Measurements from ENCODE around the gene CA7. TPM values are rescaled to one million over a fixed set of nuclear protein-coding genes. Genes with fewer than 3 reads are reported as not detected.

The CA7 gene
- total and polyA plus RNA-seq, 4 donors: not detected

GRCh38 chr16:66859397-66860068 is 15.3 kb downstream of the CA7 start:
- WGBS: 91% methylated on average over 3 of the region's 3 CpGs
- H3K9me3 ChIP-seq (ENCODE audit: control insufficient read depth in 4 of 4, low read length in 3 of 4): no peaks in the 10 kb centered on the region
- H3K4me1 ChIP-seq (ENCODE audit: control insufficient read depth in 4 of 4, insufficient read depth in 4 of 4, low read length in 3 of 4): no peaks in the 10 kb centered on the region
- TF ChIP-seq RXRA (IDR thresholded peaks at IDR 0.05) (no peak), RAD21 (IDR thresholded peaks at IDR 0.05) (no peak), FOXA2 (IDR thresholded peaks at IDR 0.05) (no peak), ZBTB33 (IDR thresholded peaks at IDR 0.05) (no peak), ATF3 (IDR thresholded peaks at IDR 0.05) (no peak), TAF1 (conservative IDR thresholded peaks at IDR 0.05) (no peak), CTCF (IDR thresholded peaks at IDR 0.05; ENCODE audit: low read depth, low read length, missing input control) (no peak), NR2F2 (IDR thresholded peaks at IDR 0.05) (no peak), GABPA (IDR thresholded peaks at IDR 0.05 in 1 of 2, conservative IDR thresholded peaks at IDR 0.05 in 1 of 2) (no peak), SP1 (IDR thresholded peaks at IDR 0.05) (no peak), HNF4G (IDR thresholded peaks at IDR 0.05) (no peak), REST (IDR thresholded peaks at IDR 0.05) (no peak), MAX (IDR thresholded peaks at IDR 0.05) (no peak), HNF4A (conservative IDR thresholded peaks at IDR 0.05) (no peak), FOXA1 (IDR thresholded peaks at IDR 0.05) (no peak), YY1 (IDR thresholded peaks at IDR 0.05) (no peak), JUND (IDR thresholded peaks at IDR 0.05) (no peak), EGR1 (IDR thresholded peaks at IDR 0.05; ENCODE audit: low read depth in 2 of 2) (no peak)
- no peaks in the 10 kb centered on the region for H3K36me3 ChIP-seq (ENCODE audit: control insufficient read depth in 4 of 4, insufficient read depth in 3 of 4, low read depth in 1 of 4, low read length in 3 of 4)
- no peak overlapping the region for H3K4me3 ChIP-seq (ENCODE audit: low read depth in 1 of 3, low read length in 3 of 3)
- H3K9ac ChIP-seq (ENCODE audit: low read depth in 1 of 2, low read length in 2 of 2): no peak overlapping the region
- no peak overlapping the region for H3K27ac ChIP-seq (ENCODE audit: low read depth in 1 of 2, low read length in 2 of 2)
- DNase-seq (ENCODE audit: low spot score): no peak
- H3K27me3 ChIP-seq (ENCODE audit: control insufficient read depth in 4 of 4, insufficient read depth in 4 of 4, low read length in 3 of 4): no peaks in the 10 kb centered on the region
